GM18858 (cell line): Measurements from ENCODE around the gene OR10T2.
"Not testable (repeated sequence)": the region's sequence is repeated elsewhere in the genome, so short reads cannot be mapped to it uniquely, and the experiment has no call there.

Source experiments
- ATAC-seq: cut with Tn5 transposase; IDR thresholded peaks from one replicate; pipeline ENCODE4 v1.9.1; 2021; ENCODE audit not compliant: unreplicated experiment

OR10T2 gene

GRCh38 chr1:158356616-158357015 is 42.6 kb downstream of the OR10T2 start:
- no peak for ATAC-seq

GRCh38 chr1:158355773-158356285 is 43.4 kb downstream of the OR10T2 start:
- ATAC-seq, result no peak

- no peak for ATAC-seq
Observed at GRCh38 chr1:158354255-158354654, 45.0 kb downstream of the OR10T2 start.

- ATAC-seq, result no peak
Observed at GRCh38 chr1:158353303-158354075, 45.8 kb downstream of the OR10T2 start, which contains the start of gene CD1E. Gene CD1E, plus strand, starts transcription at chr1:158353894. Its CDS starts 95 bp downstream, at chr1:158353989.

- not testable (repeated sequence) for ATAC-seq
Observed at GRCh38 chr1:158348946-158349345, 50.3 kb downstream of the OR10T2 start.
